HuH-7.5 (cell line): ENCODE results near the gene AKR7A3.
"Not testable (repeated sequence)": the region's sequence is repeated elsewhere in the genome, so short reads cannot be mapped to it uniquely, and the experiment has no call there.

Experiments used
- DNase-seq: peaks from one replicate; pipeline ENCODE4 v3.0.0; 2011; ENCODE audit warnings: low spot score

Gene AKR7A3

GRCh38 chr1:19287436-19288185, 959 bp downstream of the AKR7A3 start:
- DNase-seq, result no peak

- DNase-seq, result not testable (repeated sequence)
Measured at GRCh38 chr1:19285807-19286206, 2.8 kb downstream of the AKR7A3 start.

DNA sequence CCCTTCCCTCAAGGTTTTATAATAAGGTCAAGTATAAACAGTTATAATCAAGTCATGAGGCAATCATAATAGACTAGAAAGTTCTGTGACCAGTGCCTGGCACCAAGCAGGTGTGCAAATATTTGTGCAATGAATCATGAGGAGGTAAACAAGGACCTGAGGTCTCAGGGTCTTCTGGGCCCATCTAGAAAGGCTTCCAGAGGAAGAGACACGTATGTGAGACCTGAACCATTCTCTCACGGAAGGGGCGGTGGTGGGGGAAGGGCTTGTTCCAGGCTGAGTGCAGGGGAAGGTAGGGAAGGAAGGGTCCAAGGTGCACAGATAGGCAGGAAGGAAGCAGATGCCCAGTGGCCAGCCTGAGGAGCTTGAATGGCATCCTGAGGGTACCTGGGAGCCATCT, 3.2 kb downstream of the AKR7A3 start:
- not testable (repeated sequence) for DNase-seq

GRCh38 chr1:19284881-19285280, 3.7 kb downstream of the AKR7A3 start:
- DNase-seq, result no peak

DNA sequence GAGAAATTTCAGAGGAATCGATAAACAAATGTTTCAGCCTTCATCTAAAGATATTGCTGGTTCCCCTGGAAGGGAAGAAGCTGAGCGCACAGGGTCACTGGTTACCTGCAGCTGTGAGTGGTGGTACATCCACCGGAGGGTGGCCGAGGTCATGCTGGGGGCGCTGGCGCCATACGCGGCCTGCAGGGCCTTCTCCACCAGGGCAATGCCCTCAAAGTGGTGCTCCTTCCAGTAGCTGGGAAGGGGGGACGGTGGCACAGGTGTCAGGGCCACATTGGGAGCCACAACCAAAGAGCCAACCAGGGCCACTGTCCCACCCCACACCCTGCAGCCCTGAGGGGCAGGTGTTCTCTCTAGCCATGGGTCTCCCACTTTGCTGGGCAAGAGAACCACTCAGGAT, 4.7 kb downstream of the AKR7A3 start:
- no peak for DNase-seq

GRCh38 chr1:19274636-19275035, 13.9 kb downstream of the AKR7A3 start:
- no peak for DNase-seq

GRCh38 chr1:19273844-19274531, 14.6 kb downstream of the AKR7A3 start:
- DNase-seq, result not testable (repeated sequence)

GRCh38 chr1:19273106-19273843, 15.3 kb downstream of the AKR7A3 start:
- DNase-seq, result no peak

DNA sequence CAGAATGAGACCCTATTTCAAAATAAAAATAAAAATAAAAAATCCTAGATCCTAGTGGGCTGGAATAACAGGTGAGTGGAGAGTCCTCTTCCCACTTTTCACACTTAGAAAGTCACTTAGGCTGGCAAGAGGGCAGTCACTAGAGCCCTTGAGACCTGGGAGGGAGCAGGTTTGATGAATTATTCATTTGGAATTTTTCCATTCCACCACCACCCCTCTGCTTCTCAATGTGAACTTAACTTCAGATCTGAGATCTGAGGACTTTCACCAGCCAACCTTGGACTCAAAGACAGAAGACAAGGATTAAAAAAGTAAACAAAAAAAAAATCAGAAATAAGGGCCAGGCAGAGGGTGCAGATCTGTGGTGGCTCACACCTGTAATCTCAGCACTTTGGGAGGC, 16.5 kb downstream of the AKR7A3 start:
- DNase-seq, result no peak

DNA sequence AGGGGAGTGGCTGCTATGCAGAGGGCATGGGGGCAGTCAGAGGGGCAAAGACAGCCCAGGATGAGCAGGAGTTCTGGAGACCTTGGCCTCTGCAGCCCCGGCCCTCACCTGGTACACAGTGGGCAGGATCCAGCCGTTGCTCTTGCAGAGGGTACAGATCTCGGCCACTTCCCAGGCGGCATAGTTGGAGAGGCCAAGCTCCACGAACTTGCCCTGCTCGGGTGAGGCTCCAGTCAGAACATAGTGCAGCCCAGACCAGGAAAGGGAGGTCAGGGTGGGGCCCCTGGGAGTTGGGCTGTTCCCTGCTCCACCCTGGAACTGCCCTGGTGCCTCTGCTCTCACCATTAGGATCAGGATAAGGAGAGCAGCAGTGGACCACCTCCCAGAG, 18.2 kb downstream of the AKR7A3 start:
- DNase-seq, result not testable (repeated sequence)

DNA sequence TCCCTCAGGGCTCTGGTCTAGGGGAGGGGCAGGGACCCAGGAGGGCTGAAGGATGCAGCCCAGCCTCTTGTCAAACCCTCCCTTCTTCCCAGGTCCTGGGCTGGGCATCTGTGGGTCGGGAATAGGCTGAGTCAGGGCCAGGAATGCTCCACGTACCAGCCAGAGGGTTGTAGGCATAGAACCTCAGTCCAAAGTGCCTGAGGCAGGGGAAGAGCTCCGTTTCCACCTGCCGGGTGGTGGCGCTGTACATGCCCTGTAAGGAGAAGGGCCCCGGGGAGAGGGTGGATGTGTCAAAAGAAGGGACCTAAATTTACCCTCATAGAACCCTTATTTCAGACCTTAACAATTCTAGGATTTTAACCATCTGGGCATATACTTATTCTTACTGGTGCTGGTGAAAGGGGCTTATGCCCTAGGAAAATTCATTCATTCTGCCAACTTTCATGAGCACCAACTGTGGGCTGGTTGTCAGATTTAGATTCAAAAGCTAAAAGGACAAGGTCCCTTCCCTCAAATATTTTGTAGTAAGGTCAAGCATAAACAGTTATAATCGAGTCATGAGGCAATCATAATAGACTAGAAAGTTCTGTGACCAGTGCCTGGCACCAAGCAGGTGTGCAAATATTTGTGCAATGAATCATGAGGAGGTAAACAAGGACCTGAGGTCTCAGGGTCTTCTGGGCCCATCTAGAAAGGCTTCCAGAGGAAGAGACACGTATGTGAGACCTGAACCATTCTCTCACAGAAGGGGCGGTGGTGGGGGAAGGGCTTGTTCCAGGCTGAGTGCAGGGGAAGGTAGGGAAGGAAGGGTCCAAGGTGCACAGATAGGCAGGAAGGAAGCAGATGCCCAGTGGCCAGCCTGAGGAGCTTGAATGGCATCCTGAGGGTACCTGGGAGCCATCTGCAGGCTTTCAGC, 18.9 kb downstream of the AKR7A3 start:
- not testable (repeated sequence) for DNase-seq

- no peak for DNase-seq
Measured at GRCh38 chr1:19268445-19268844, 20.1 kb downstream of the AKR7A3 start.

DNA sequence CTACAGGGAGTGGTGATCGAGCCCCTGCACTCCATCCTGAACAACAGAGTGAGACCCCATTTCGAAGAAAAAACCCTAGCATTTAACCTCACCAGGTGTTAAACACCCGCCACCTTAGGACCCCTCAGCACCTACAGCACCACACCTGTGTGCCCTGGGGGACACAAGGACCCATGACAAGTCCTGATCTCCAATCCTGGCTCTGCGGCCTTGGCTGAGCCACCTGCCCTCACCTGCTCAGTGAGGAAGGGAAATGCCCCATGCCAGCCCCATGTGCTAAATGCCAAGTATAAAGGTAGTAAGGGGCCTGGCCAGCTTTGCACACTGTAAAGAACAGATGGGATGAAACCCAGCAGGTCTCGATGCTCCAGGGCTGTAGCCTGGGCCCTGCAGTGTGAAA, 25.8 kb downstream of the AKR7A3 start:
- DNase-seq, result no peak

DNA sequence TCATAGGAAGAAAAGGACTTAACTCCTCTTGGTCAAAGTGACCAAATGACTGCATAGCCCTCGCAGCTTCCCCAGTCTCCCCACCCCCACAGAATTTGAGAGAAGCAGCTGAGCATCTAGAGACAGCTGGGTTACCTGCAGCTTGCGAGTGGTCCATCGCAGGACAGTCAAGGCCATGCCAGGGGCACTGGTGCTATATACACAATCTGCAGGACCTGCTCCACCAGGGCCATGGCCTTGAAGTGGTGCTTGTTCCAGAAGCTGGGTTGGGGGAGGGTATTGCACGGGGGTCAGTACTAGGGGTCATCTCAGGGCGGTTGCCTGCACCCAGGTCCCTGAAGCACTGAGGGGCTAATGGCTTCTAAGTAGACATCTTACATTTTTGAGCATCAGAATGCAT, 26.5 kb downstream of the AKR7A3 start:
- DNase-seq, result no peak

DNA sequence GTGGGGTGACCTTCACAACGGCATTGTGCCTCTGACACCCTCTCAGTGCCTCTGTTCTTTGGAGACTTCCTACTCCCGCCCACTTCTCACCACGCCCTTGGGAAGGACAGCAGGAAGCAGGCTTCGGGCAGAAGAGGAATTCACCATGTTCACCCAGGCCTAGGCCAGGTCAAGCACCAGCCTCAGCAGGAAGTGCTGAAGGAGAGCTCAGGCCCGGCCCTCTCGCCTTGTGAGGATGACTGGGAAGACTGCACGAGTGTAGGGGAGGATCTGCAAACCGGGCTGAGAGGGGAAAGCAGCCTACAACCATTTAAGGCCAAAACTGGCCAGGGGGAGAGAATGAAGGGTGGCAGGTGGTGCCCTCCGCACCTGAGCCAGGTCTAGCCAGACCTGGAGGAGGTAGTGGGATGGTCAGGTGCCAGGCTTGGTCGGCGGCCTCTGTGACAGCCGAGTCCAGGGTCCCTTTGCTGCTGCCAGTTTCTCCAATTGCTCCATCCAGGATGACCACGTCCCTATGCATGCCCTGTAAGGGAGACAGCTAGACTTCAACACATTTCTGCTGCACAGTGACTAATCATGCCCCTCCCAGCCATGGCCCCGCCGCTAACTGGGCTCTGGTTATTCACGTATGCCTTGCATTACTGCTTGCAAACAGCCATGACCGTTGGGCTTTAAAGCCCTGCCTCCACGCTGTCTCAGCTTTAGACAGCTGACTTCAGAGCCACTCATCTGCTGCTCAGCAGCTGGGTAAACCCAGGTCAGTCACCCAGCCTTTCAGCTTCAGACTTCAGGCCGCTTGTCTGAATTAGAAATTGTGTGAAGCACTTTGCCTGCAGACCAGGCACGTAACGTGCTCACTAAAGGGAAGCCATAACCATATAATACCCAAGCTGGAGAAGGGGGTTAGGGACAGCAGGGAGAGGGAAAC, 28.1 kb downstream of the AKR7A3 start:
- DNase-seq, result no peak

DNA sequence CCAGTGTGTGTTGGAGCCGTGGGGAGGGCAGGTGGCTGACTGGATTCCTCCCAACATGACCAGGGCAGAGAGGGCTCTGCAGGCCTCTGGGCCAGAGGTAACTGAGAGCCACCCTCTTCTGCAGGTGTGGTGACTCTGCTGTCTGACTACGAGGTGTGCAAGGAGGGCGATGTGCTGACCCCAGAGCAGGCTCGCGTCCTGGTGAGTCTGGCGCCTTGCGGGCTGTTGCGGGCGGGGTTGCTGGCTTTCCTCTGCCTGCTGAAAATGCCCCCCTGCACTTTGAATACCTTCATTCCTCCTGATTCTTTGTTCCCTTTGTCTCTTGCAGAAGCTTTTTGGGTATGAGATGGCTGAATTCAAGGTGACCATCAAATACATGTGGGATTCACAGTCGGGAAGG, 30.2 kb downstream of the AKR7A3 start:
- no peak for DNase-seq

- no peak for DNase-seq
Measured at GRCh38 chr1:19257178-19257914, 31.2 kb downstream of the AKR7A3 start.

- DNase-seq, result not testable (repeated sequence)
Measured at GRCh38 chr1:19256301-19256700, 32.3 kb downstream of the AKR7A3 start.

GRCh38 chr1:19255288-19255687, 33.3 kb downstream of the AKR7A3 start:
- no peak for DNase-seq

- no peak for DNase-seq
Measured at GRCh38 chr1:19254416-19254815, 34.2 kb downstream of the AKR7A3 start.
